Endodermal cell (in vitro differentiated cells): Measurements from ENCODE around the gene CCDC121. TPM values are rescaled to one million over a fixed set of nuclear protein-coding genes. Genes with fewer than 3 reads are reported as not detected.

ENCODE experiments used
- DNase-seq: peaks from one replicate; pipeline ENCODE4 v3.0.0-alpha.2; 2017
- H3K27ac ChIP-seq: 2 replicates; pipeline ENCODE4 v1.5.1; 2013; ENCODE audit warnings: mild to moderate bottlenecking, low read depth, low read length, moderate library complexity
- H3K27me3 ChIP-seq: 2 replicates; pipeline ENCODE4 v1.6.1; 2013; ENCODE audit warnings: mild to moderate bottlenecking, low read length, moderate library complexity; ENCODE audit not compliant: insufficient read depth, control insufficient read depth, poor library complexity, severe bottlenecking
- H3K36me3 ChIP-seq: 2 replicates; pipeline ENCODE4 v1.7.0; 2013; ENCODE audit warnings: mild to moderate bottlenecking, low read length, moderate library complexity; ENCODE audit not compliant: control insufficient read depth, insufficient read depth
- H3K4me1 ChIP-seq: one replicate; pipeline ENCODE4 v1.7.0; 2013; ENCODE audit warnings: low read length; ENCODE audit not compliant: control insufficient read depth, insufficient read depth
- H3K4me3 ChIP-seq: 2 replicates; pipeline ENCODE4 v1.5.1; 2013; ENCODE audit warnings: mild to moderate bottlenecking, low read length, moderate library complexity
- H3K9ac ChIP-seq: 2 replicates; pipeline ENCODE4 v1.6.1; 2013; ENCODE audit warnings: mild to moderate bottlenecking, low read length, moderate library complexity; ENCODE audit not compliant: poor library complexity, severe bottlenecking; ENCODE audit errors: extremely low read depth
- H3K9me3 ChIP-seq: 2 replicates; pipeline ENCODE4 v1.6.1; 2013; ENCODE audit warnings: mild to moderate bottlenecking, low read length, moderate library complexity; ENCODE audit not compliant: control insufficient read depth
- H3K27ac Mint-ChIP-seq: 2 replicates; pipeline ENCODE4 v1.8.0; 2020; ENCODE audit warnings: mixed read lengths
- H3K27me3 Mint-ChIP-seq: 2 replicates; pipeline ENCODE4 v1.8.0; 2021; ENCODE audit warnings: mild to moderate bottlenecking, mixed read lengths; ENCODE audit not compliant: insufficient read depth
- H3K36me3 Mint-ChIP-seq: 2 replicates; pipeline ENCODE4 v1.8.0; 2020; ENCODE audit warnings: low read depth, mixed read lengths
- H3K4me1 Mint-ChIP-seq: 2 replicates; pipeline ENCODE4 v1.8.0; 2020; ENCODE audit warnings: mixed read lengths
- H3K4me3 Mint-ChIP-seq: 2 replicates; pipeline ENCODE4 v1.8.0; 2020; ENCODE audit warnings: mild to moderate bottlenecking, moderate library complexity, mixed read lengths
- H3K9me3 Mint-ChIP-seq: 2 replicates; pipeline ENCODE4 v1.8.0; 2020; ENCODE audit warnings: mild to moderate bottlenecking, mixed read lengths
- CTCF ChIP-seq: fragments of 200-600 bp; sonication (generic); conservative IDR thresholded peaks from 2 replicates; pipeline ENCODE4 v1.5.0; 2021; ENCODE audit warnings: antibody characterized with exemption, mild to moderate bottlenecking
- WGBS, 2 experiments: methylation state at CpG; one replicate each; pipeline versions ENCODE4 v1.1.5 to v1.1.7; 2013; ENCODE audit warnings: missing lambda C conversion rate in 2 of 2, mixed read lengths in 1 of 2; ENCODE audit not compliant: insufficient coverage in 1 of 2, insufficient read length in 1 of 2; 5-methylcytosine and 5-hydroxymethylcytosine counted together
- long read RNA-seq, 4 experiments: library from polyadenylated mRNA in 2 of 4; library from RNA in 1 of 4; library from capped mRNA in 1 of 4; stranded (forward) in 3 of 4; unstranded in 1 of 4; transcript quantifications; one replicate each; pipeline ENCODE4 v2.0.0, GENCODE V29; 2020 to 2021; ENCODE audit warnings: inconsistent platforms in 1 of 4
- polyA plus RNA-seq, 2 experiments: library from polyadenylated mRNA; stranded (reverse); fragments of 50-300 nt; gene quantifications; one replicate each; pipeline ENCODE4 v1.2.3, GENCODE V29; 2013
- total RNA-seq, 2 donors: library from RNA; stranded (reverse); fragmentation: NEBNext Ultra II Directional in 1 of 2; extraction: Animal tissue kit (Norgen Biotek cat#: 25700) in 1 of 2; gene quantifications; 2 replicates in 1 of 2; 3 replicates in 1 of 2; pipeline ENCODE4 v1.2.1, GENCODE V29; 2021

Gene CCDC121
- 1 to 10 TPM; 4.6 to 5.3 TPM for total RNA-seq
- 6.3 TPM for polyA plus RNA-seq (2013, experiment 1 of 2)
- polyA plus RNA-seq (2013, experiment 2 of 2), result 5.4 TPM
- long read RNA-seq, experiment 1, partial matches to known transcripts, result 0 of 3 reads
- long read RNA-seq, experiment 1, other reads (novel, unspliced or antisense), result 1 of 3 reads
- long read RNA-seq, experiment 2, transcript CCDC121-201 (2 exons, 2,342 nt), result major isoform, 5 of 6 reads
- long read RNA-seq, experiment 2, partial matches to known transcripts, result 0 of 6 reads
- long read RNA-seq, experiment 2, other reads (novel, unspliced or antisense), result 1 of 6 reads
- long read RNA-seq, experiment 3, transcript CCDC121-201 (2 exons, 2,342 nt), result major isoform, 8 of 16 reads
- long read RNA-seq, experiment 3, partial matches to known transcripts, result 0 of 16 reads
- long read RNA-seq, experiment 3, other reads (novel, unspliced or antisense), result 5 of 16 reads
- long read RNA-seq, experiment 4, transcript CCDC121-201 (2 exons, 2,342 nt), result major isoform, 6 of 12 reads
- long read RNA-seq, experiment 4, partial matches to known transcripts, result 6 of 12 reads
- long read RNA-seq, experiment 4, other reads (novel, unspliced or antisense), result 0 of 12 reads

- TF ChIP-seq CTCF, result no peak
Measured at GRCh38 chr2:27628767-27629709, at the start of gene CCDC121, which contains the start of gene GPN1. CCDC121 (minus strand) TSS chr2:27629012; CDS start chr2:27627799, 1,213 bp downstream. GPN1 (plus strand) TSS chr2:27629050; CDS start chr2:27629059, 9 bp downstream.

GRCh38 chr2:27672723-27673486 is 44.1 kb upstream of the CCDC121 start:
- 86 to 87% methylated on average over 4 to 5 of the region's 5 CpGs for WGBS, 2 experiments
- TF ChIP-seq CTCF, result no peak
- Histone ChIP-seq H3K27me3 (no peaks in the 10 kb centered on the region), H3K4me1 (no peaks in the 10 kb centered on the region), H3K4me3 (no peak overlapping the region), H3K27ac (no peak overlapping the region), H3K9me3 (no peaks in the 10 kb centered on the region), H3K36me3 (peaks cover 70% of the 10 kb centered on the region), H3K9ac (no peak overlapping the region)
- Mint-ChIP-seq H3K4me1 (no peaks in the 10 kb centered on the region), H3K36me3 (peaks cover 70% of the 10 kb centered on the region), H3K9me3 (no peaks in the 10 kb centered on the region), H3K27me3 (no peaks in the 10 kb centered on the region), H3K4me3 (no peak overlapping the region), H3K27ac (no peak overlapping the region)
- DNase-seq, result no peak

More at GRCh38 chr2:27628767-27629709, at the start of gene CCDC121, which contains the start of gene GPN1:
- Histone ChIP-seq H3K27me3 (no peaks in the 10 kb centered on the region), H3K9me3 (no peaks in the 10 kb centered on the region), H3K4me1 (no peaks in the 10 kb centered on the region), H3K36me3 (peaks cover 46% of the 10 kb centered on the region), H3K9ac (peak within 1 kb of the TSS; percentile 80), H3K4me3 (peak within 1 kb of the TSS; percentile 97), H3K27ac (peak within 1 kb of the TSS; percentile 47)
- H3K9me3 Mint-ChIP-seq, result no peaks in the 10 kb centered on the region
- WGBS, 2 experiments, result 2 to 8% methylated on average over 18 to 44 of the region's 44 CpGs
- H3K36me3 Mint-ChIP-seq, result peaks cover 29% of the 10 kb centered on the region
- no peaks in the 10 kb centered on the region for H3K27me3 Mint-ChIP-seq
- H3K4me1 Mint-ChIP-seq, result peaks cover 11% of the 10 kb centered on the region
- no peak within 1 kb of the TSS for H3K4me3 Mint-ChIP-seq
- peak; percentile 94 for DNase-seq
- H3K27ac Mint-ChIP-seq, result no peak within 1 kb of the TSS
